DMS53 (cell line): ENCODE data around the gene BAAT.
A peak's percentile ranks its signal among the peaks of the same experiment; 100 is the strongest.

Experiments used
- DNase-seq: peaks from one replicate; lab custom pipeline; 2025; lab: John Stamatoyannopoulos, UW

BAAT gene

DNA sequence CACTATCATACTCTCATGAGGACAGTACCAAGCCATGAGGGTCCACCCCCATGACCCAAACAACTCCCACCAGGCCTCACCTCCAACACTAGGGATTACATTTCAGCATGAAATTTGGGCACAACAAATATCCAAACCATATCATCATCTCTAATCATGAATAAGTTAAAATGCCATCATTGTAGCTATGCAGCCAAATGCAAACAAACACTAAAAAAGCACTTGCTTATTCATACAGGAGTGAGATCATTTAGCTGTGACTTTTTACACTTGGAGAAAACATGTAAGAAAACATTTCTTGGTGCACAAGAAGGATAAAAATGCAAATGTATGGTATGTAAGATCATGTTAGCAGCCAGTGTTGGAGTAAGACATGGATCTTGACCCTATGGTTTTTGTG, 24.2 kb downstream of the BAAT start:
- DNase-seq: no peak

- DNase-seq: no peak
Observed at GRCh38 chr9:101359679-101360078, 25.1 kb downstream of the BAAT start.

DNA sequence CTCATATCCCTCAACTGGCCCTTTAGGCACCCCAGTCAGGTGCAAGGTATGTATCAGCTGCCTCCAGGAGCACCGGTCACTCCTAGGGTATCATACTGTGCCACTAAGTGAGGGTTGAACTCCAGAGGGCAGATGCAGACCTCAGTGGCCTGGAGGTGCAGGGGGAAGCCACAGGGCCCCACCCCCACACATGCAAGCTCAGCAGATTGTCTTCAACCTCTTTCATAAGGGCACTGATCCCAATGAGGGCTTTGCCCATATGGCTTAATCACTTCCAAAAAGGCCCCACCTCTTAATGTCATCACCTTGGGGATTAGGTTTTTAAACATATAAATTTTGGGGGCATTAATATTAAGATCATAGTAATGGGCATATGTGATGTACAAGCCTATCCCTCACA, 28.2 kb downstream of the BAAT start:
- DNase-seq: no peak

- no peak for DNase-seq
Observed at GRCh38 chr9:101354765-101355708, 29.8 kb downstream of the BAAT start.

DNA sequence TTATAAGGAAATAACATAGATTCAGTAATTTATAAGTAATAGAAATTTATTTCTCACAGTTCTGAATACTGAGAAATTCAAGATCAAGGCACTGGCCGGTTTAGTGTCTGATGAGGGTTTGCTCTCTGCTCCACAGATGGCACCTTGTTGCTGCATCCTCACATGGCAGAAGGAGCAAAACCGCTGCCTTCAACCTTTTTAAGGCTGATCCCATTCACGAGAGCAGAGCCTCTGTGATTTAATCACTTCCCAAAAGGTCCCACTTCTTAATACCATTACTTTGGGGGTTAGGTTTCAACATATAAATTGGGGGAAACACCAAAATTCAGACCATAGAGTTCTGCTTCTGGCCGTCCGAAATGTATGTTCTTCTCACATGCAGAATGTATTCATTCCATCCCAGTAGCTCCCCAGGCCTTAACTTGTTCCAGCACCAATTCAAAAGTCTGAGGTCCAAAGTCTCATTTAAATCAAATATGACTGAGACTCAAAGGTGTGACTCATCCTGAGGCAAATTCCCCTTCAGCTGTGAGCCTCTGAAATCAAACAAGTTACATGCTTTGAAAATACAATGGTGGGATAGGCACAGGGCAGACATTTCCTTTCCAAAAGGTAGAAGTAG, 30.6 kb downstream of the BAAT start:
- peak; percentile 86 for DNase-seq

GRCh38 chr9:101353683-101354082, 31.1 kb downstream of the BAAT start:
- DNase-seq: no peak

GRCh38 chr9:101352892-101353463, 31.8 kb downstream of the BAAT start:
- no peak for DNase-seq

- DNase-seq: no peak
Observed at GRCh38 chr9:101350285-101350684, 34.5 kb downstream of the BAAT start.

GRCh38 chr9:101342595-101342994, 42.2 kb downstream of the BAAT start:
- DNase-seq: no peak

DNA sequence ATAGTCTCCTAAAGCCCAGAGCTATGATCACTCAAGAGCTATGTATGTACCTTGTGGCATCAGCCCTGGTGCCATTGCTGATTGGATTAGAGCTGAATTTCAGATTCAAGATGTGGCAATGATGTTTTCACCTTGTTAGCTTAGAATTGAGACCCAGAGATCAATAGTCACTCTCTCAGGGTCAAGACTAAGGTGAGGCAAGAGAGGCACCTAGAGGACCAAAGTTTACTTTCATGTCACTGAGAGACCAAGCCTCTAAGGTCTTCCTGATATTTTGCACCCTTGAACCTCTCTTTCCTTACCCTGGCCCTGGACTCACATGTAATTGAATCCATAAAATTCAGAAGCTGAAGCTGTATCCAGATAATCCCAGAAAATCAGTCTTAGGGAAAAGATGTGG, 42.8 kb downstream of the BAAT start:
- no peak for DNase-seq

GRCh38 chr9:101337237-101337636, 47.6 kb downstream of the BAAT start:
- no peak for DNase-seq

DNA sequence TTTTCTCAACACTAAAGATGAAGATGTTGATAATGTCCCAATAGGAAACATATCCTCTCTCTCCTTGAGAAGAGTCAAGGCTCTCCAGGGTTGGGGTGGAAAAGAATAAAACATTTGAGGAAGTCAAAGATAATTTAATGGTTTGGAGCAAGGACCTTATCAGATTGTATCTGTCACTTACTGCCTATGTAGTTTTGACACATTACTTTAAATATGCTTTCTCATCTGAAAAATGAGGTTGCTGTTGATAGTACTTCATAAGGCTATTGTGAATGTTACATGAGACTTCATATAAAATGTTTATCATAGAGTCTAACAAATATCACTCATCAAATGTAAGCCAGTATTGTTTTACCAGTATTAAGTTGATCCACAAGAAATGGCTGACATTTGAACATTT, 48.7 kb downstream of the BAAT start:
- no peak for DNase-seq

DNA sequence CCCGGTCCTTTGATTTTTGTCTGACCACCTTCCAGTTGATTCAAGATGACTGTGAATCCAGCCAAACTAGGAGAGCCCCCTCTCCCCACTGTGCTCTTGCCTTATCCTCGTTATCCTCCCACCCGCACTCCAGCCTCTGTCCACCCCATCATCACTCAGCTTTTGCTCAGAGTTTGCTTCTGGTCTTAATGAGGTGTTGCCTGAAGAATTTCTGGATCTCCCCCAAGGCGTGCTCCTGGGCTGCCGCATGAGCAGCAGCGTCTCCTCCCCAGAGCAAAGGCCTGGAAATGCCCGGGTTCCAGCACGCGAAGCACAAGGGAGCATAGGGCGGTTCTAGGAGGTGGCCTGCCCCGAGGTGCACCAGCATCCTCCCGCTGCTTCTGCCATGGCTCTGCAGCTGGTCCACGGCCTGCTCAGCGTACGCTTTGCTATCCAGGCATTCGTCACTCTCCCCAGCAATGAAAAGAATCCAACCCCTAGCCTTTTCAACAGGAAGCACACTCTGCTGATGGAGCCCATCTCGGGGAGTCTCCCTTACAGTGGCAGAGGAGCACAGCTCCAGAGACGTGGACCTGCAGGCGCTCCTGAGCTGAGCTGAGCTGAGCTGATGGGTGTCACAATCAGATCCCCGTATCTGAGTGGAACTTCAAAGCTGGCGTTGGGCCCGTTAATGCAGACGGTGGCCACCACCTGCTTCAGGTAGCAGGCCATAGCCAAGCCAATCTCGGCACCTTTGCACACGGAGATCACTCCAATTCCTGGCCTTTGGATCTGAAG, 50.7 kb downstream of the BAAT start:
- DNase-seq: no peak

DNA sequence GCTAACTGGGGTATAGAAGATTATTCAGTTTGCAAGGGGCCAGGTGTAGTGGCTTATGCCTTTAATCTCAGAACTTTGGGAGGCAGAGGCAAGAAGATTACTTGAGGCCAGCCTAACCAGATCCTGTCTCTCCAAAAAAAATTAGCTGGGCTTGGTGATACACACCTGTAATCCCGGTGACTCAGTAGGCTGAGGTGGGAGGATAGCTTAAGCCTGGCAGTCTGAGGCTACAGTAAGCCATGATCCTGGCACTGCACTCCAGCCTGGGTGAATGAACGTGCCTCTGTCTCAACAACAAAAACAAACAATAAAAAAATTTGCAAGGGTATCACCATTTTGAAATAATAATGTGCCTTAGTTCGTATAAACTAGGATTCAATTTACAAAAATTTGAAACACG, 51.3 kb downstream of the BAAT start:
- no peak for DNase-seq

- DNase-seq: no peak
Observed at GRCh38 chr9:101332362-101332761, 52.4 kb downstream of the BAAT start.

GRCh38 chr9:101327422-101327909, 57.3 kb downstream of the BAAT start:
- peak; percentile 4 for DNase-seq

- DNase-seq: peak; percentile 78
Observed at GRCh38 chr9:101326501-101326900, 58.3 kb downstream of the BAAT start.

GRCh38 chr9:101326035-101326434, 58.8 kb downstream of the BAAT start:
- peak; percentile 41 for DNase-seq

DNA sequence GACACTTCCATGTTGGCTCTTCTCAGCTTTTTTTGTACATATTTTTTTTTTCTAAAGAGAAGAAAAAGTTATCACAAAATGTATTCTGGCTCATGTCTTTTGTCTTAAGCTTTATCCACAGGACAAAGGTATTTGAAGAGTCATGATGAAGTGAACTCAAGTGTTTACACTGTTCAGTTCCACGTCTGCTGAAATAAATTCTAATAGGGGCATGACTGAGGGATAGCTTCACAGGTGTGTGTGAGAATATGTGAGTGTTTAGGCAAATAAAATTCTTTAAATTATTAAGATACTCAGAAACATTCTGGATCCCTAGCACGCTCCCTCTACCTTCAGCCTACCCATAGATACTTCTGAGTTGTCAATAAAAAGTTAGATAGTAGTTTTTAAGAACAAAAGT, 59.8 kb downstream of the BAAT start:
- peak; percentile 68 for DNase-seq

DNA sequence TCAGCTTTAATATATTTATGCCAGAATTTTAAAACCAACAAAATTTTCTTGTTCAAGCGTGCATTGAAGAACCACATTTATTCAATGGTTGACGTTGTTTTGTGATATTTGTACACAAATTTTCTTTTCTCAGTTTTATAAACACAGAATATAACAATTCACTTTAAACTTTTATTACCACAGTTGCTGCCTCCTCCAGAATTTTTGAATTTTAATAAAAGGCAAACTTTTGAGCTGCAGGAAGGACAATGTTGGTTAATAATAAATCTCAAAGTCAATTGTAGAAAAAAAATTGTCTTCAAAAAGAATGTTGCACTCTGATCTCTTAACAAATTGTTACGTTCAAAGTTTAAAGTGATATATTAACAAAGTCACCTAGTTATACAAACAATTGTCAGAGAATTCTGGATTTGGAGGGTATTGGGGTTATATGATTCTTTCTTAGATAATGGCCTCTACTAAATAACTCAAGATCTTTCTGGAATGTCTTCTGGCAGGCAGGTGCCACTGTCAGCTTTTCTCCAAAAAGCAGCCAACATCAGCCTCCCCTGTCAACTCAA, 60.5 kb downstream of the BAAT start:
- DNase-seq: no peak

DNA sequence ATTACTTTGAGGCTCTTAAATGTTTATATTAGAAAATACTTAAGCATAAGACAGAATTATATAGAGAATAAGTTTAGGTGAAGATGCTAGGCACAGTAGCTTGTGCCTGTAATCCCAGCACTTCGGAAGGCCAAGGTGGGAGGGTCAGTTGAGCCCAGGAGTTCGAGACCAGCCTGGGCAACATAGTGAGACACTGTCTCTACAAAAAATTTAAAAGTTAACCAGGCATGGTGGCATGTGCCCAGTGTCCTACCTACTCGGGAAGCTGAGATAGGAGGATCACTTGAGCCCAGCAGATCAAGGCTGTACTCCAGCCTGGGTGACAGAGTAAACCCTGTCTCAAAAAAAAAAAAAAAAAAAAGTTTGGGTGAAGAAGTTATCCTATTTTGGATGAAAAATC, 61.7 kb downstream of the BAAT start:
- DNase-seq: no peak

DNA sequence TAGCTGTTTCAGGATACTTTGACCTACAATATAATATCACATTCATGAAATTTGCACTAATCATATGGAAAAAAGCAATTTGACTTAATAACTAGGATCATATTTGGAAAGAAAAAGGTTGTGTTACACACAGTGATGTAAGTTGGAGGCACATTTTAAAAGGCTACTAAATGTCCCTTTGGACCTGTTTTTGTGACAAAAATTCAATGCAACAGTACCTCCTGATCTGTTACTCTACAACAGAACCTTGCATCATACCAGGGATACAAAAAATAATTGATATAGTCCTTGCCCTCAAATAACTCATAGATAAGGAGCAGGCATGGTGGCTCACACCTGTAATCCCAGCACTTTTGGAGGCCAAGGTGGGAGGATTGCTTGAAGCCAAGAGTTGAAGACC, 67.1 kb downstream of the BAAT start:
- DNase-seq: no peak
